ENCODE data around the gene CIC. TPM values are rescaled to one million over a fixed set of nuclear protein-coding genes. Genes with fewer than 3 reads are reported as not detected.
A peak's percentile ranks its signal among the peaks of the same experiment; 100 is the strongest.

CIC gene
- total and polyA plus RNA-seq, 2 of the 13 experiments (the other 11 are each of a cell fraction or from before 2014, with no cell fraction given): 5.9 to 8.0 TPM

DNA sequence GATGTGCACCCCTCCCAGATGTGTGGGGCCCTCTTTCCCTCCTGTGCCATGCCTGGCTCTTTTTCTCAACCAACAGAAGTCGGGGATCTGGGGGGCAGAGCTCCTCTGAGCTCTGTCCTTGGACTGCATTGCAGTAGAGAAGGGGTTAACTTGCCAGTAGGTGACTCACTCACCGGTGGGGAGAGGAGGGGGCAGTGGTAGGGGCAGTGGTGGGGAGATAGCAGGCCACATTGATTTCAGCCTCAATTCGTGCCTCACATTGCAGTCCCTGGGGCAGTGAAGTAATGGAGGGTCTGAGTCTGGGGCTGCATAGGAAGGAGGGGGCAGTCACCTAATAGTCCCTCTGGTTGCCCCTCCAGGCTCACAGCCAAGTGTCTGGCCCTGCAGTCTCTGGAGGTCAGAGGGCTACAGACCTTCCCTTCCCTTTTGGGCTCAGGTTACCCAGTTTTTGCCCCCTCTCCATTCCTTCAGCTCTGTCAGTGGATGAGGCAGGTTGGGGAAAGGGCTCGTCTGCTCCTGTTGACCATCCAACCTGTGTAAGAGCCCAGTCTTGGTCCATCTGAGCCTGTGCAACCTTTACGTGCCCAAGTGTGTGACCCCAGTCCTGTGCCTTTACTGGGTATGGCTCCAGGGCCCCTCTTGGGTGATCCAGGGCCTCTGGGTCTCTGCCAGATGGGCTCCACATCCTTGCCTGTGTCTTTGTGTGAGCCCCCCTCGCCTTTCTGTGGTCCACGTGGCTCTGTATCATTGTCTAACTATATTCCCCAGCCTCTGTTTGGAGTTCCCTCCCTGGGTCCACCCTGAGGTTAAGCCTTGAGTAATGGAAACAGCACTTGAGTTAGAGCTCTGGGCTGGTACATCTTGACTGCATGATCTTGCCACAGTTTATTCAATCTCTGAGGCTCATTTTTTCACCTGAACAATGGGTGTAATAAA, 13.0 kb downstream of the CIC start (continued):
- TF ChIP-seq ZC3H13 (CRISPR knock-in tag; IDR thresholded peaks at IDR 0.05) (no peak; the same call in 1 of the 2 replicates), ZNF263 (CRISPR knock-in tag; IDR thresholded peaks at IDR 0.05) (no peak), DMAP1 (CRISPR knock-in tag; IDR thresholded peaks at IDR 0.05) (no peak), ZNF558 (CRISPR knock-in tag; IDR thresholded peaks at IDR 0.05; ENCODE audit: borderline replicate concordance) (peak; percentile 62; the same call in 1 of the 2 replicates), SP1 (IDR thresholded peaks at IDR 0.05) (no peak), SP1 (CRISPR knock-in tag; IDR thresholded peaks at IDR 0.05) (0 out of 2 replicates have a peak, but pooled peaks have one; percentile 23), POLR2A (IDR thresholded peaks at IDR 0.05; ENCODE audit: insufficient read depth in 1 of 2, low read depth in 2 of 2, low read length in 2 of 2) (peak in 1 of 2 experiments; percentile 56; a peak in 2 of 4 replicates), TARDBP (CRISPR knock-in tag; IDR thresholded peaks at IDR 0.05) (0 out of 2 replicates have a peak, but pooled peaks have one; percentile 31), ZNF317 (CRISPR knock-in tag; IDR thresholded peaks at IDR 0.05) (peak; percentile 29; the same call in 1 of the 2 replicates), TBP (CRISPR knock-in tag; IDR thresholded peaks at IDR 0.05) (no peak), ZNF224 (CRISPR knock-in tag; IDR thresholded peaks at IDR 0.05) (no peak), SMYD3 (CRISPR knock-in tag; IDR thresholded peaks at IDR 0.05) (no peak), MAZ (IDR thresholded peaks at IDR 0.05; ENCODE audit: borderline replicate concordance, low read depth, low read length) (peak; percentile 86), MAZ (CRISPR knock-in tag; IDR thresholded peaks at IDR 0.05; ENCODE audit: low read depth) (no peak), KAT8 (CRISPR knock-in tag; IDR thresholded peaks at IDR 0.05) (peak; percentile 37; the same call in 1 of the 2 replicates)
- TF ChIP-seq, protein P1, sequence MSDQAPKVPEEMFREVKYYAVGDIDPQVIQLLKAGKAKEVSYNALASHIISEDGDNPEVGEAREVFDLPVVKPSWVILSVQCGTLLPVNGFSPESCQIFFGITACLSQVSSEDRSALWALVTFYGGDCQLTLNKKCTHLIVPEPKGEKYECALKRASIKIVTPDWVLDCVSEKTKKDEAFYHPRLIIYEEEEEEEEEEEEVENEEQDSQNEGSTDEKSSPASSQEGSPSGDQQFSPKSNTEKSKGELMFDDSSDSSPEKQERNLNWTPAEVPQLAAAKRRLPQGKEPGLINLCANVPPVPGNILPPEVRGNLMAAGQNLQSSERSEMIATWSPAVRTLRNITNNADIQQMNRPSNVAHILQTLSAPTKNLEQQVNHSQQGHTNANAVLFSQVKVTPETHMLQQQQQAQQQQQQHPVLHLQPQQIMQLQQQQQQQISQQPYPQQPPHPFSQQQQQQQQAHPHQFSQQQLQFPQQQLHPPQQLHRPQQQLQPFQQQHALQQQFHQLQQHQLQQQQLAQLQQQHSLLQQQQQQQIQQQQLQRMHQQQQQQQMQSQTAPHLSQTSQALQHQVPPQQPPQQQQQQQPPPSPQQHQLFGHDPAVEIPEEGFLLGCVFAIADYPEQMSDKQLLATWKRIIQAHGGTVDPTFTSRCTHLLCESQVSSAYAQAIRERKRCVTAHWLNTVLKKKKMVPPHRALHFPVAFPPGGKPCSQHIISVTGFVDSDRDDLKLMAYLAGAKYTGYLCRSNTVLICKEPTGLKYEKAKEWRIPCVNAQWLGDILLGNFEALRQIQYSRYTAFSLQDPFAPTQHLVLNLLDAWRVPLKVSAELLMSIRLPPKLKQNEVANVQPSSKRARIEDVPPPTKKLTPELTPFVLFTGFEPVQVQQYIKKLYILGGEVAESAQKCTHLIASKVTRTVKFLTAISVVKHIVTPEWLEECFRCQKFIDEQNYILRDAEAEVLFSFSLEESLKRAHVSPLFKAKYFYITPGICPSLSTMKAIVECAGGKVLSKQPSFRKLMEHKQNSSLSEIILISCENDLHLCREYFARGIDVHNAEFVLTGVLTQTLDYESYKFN (CRISPR knock-in tag; conservative IDR thresholded peaks at IDR 0.05): peak; percentile 86
- TF ChIP-seq, protein P2, sequence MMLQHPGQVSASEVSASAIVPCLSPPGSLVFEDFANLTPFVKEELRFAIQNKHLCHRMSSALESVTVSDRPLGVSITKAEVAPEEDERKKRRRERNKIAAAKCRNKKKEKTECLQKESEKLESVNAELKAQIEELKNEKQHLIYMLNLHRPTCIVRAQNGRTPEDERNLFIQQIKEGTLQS (CRISPR knock-in tag; IDR thresholded peaks at IDR 0.05): peak; percentile 88
- TF ChIP-seq, protein P3, sequence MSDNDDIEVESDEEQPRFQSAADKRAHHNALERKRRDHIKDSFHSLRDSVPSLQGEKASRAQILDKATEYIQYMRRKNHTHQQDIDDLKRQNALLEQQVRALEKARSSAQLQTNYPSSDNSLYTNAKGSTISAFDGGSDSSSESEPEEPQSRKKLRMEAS (IDR thresholded peaks at IDR 0.05): peak; percentile 29; the same call in 1 of the 2 replicates
- TF ChIP-seq, protein P4, sequence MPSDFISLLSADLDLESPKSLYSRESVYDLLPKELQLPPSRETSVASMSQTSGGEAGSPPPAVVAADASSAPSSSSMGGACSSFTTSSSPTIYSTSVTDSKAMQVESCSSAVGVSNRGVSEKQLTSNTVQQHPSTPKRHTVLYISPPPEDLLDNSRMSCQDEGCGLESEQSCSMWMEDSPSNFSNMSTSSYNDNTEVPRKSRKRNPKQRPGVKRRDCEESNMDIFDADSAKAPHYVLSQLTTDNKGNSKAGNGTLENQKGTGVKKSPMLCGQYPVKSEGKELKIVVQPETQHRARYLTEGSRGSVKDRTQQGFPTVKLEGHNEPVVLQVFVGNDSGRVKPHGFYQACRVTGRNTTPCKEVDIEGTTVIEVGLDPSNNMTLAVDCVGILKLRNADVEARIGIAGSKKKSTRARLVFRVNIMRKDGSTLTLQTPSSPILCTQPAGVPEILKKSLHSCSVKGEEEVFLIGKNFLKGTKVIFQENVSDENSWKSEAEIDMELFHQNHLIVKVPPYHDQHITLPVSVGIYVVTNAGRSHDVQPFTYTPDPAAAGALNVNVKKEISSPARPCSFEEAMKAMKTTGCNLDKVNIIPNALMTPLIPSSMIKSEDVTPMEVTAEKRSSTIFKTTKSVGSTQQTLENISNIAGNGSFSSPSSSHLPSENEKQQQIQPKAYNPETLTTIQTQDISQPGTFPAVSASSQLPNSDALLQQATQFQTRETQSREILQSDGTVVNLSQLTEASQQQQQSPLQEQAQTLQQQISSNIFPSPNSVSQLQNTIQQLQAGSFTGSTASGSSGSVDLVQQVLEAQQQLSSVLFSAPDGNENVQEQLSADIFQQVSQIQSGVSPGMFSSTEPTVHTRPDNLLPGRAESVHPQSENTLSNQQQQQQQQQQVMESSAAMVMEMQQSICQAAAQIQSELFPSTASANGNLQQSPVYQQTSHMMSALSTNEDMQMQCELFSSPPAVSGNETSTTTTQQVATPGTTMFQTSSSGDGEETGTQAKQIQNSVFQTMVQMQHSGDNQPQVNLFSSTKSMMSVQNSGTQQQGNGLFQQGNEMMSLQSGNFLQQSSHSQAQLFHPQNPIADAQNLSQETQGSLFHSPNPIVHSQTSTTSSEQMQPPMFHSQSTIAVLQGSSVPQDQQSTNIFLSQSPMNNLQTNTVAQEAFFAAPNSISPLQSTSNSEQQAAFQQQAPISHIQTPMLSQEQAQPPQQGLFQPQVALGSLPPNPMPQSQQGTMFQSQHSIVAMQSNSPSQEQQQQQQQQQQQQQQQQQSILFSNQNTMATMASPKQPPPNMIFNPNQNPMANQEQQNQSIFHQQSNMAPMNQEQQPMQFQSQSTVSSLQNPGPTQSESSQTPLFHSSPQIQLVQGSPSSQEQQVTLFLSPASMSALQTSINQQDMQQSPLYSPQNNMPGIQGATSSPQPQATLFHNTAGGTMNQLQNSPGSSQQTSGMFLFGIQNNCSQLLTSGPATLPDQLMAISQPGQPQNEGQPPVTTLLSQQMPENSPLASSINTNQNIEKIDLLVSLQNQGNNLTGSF (CRISPR knock-in tag; IDR thresholded peaks at IDR 0.05): no peak
